CD4-positive, alpha-beta T cell treated with Interleukin-15 for 1 hour (primary cell): ENCODE data around the gene FAAP20.
A peak's percentile ranks its signal among the peaks of the same experiment; 100 is the strongest.
"Not testable (repeated sequence)": the region's sequence is repeated elsewhere in the genome, so short reads cannot be mapped to it uniquely, and the experiment has no call there.

Experiments
- DNase-seq: peaks from one replicate; pipeline ENCODE4 v3.0.0-alpha.2; 2020

FAAP20 gene

DNA sequence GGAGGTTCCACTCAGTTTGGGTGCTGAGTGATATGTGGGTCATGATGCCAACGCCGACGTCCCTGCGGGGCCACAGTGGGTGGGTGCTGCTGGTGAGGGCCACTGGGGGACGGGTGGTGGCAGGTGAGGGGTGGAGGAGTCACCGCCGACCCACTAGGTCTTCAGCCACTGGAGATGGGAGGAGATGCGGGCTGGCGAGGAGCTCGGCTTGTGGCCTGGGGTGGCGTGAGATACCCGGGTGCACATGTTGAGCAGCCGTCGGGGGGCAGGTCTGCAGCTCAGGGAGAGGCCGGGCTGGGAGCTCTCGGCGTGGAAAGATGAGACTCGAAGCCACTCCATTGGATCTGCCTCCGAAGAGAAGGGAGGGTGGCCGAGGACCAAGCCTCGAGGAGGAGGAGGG lies 40.5 kb downstream of the FAAP20 start:
- no peak for DNase-seq

DNA sequence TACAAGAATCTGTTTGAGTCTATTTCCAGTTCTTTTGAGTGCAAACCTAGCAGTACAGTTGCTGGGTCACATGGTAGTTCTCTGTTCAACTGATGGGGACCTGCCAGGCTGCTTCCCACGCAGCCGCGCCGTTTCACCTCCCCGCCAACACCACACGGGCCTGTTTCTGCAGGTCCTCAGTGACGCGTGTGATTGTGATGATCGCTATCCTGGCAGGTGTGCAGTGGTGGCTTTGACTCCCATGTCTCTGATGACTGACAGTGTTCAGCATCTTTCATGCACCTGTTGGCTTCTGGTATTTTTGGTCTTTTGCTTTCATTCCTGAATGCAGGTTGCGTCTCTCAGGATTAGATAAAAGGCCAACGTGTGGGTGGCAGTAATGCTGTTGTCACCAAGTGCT lies 41.6 kb downstream of the FAAP20 start:
- no peak for DNase-seq

- DNase-seq: no peak
Measured at GRCh38 chr1:2151911-2152310, 42.7 kb downstream of the FAAP20 start.

DNA sequence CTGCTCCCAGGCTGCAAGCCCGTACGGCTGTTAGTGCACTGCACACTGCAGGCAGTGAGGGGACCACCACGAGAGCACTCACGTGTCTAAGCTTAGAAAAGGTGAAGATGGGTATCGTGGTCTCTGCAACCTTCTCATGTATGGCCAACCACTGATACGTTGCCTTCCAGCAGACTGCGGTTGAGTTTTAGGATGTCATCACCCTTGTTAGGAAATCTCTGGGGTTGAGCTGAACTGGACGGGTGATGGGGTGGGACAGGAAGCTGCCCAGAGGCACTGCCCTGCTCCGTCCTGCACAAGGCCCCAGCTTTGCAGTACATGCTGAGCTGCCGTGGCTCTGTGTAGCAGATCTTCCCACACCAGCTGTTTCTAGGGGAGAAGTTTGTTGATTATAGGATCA lies 43.3 kb downstream of the FAAP20 start:
- DNase-seq: peak; percentile 67

DNA sequence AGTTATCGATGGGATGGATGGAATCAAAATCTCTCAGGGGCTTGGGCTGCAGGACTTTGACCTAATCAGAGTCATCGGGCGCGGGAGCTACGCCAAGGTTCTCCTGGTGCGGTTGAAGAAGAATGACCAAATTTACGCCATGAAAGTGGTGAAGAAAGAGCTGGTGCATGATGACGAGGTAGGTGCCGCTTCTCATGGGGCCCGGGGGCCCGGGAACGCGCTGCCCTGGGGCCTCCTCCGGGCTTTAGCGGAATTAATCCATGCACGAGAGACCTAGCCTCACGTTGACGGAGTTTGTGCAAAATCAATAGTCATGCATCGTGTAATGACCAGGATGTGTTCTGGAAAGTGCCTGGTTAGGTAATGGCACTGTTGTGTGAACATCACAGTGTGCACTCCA lies 43.8 kb downstream of the FAAP20 start:
- DNase-seq: no peak

GRCh38 chr1:2148691-2149090 lies 45.9 kb downstream of the FAAP20 start:
- peak; percentile 81 for DNase-seq

- not testable (repeated sequence) for DNase-seq
Measured at GRCh38 chr1:2147869-2148268, 46.7 kb downstream of the FAAP20 start.

DNA sequence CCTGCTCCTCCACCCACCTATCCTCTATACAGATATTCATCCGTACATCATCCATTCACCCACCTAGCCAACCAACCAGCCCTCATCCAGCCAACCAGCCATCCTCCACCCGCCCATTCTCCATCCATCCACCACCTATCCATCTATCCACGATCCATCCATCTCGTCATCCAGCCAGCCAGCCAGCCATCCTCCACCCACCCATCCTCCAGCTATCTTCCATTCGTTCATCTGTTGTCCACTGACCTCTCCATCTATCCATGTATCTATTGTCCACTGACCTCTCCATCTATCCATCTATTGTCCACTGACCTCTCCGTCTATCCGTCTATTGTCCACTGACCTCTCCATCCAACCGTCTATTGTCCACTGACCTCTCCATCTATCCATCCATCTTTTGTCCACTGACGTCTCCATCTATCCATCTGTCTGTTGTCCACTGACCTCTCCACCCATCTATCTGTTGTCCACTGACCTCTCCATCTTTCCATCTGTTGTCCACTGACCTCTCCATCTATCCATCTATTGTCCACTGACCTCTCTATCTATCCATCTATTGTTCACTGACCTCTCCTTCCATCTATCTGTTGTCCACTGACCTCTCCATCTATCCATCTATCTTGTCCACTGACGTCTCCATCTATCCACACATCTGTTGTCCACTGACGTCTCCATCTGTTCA lies 47.6 kb downstream of the FAAP20 start:
- DNase-seq: no peak

DNA sequence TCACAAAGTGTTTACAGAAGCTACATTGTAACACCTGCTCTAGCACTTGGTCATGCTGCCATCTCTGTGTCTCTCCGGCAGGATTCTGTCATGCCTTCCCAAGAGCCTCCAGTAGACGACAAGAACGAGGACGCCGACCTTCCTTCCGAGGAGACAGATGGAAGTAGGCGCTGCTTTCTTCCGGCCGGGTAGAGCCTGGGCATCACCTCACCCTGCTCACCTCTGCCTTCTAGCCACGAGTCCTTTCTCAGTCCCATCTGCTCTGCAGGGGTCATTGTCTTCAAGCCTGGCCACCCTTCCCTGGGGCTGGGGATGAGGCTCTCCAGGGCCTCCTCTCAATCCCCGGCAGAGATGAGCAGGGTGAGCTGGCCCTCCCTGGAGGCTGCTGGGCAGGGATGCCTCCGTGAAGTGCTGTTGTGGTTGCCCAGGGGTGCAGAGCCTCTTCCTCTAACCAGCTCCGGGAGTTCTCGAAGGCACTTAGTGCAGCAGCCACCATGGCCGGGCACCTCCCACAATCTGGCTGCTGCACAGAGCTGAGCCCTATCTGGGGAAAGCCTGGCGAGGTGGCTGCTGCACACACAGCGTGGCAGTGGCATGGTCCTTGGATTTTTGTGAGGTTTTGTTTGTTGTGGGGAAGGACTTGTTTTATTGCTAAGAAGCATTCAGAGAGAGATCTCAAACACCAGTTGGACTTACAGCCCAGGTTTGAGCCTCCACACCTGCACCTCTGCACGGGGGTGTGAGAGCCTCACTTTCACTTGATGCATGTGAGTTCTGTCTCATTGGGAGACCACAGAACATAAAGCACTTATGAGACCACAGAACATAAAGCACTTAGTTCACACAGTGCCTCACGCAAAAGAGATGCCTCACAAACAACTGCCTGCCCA lies 48.4 kb downstream of the FAAP20 start:
- no peak for DNase-seq

GRCh38 chr1:2144501-2145090 lies 50.0 kb downstream of the FAAP20 start:
- no peak for DNase-seq

DNA sequence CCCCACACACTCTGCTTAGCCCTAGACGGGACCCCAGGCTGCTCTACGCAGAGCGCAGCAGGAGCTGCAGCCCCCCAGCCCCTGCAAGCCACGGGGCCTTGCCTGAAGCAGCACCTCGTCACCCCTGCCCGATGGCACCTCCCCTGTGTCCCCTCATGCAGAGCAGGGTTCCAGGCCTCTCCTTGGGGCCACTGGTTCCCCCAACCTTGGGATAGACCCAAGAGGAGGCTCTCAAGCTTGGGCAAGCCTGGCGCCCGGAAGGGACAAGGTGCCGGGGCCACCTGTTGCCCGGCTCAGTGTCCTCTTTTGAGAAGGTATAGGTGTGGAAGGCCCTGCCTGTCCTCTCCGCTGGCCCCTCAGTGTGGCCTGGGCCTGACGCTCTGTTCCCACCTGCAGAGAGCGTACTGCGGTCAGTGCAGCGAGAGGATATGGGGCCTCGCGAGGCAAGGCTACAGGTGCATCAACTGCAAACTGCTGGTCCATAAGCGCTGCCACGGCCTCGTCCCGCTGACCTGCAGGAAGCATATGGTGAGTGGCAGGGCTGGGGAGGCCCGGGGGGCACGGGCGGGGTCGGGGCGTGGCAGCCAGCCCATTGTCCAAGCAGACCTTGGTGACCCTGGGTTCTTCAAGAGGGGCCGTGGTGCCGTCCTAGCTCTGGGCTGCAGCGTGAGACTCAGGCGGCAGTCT lies 50.6 kb downstream of the FAAP20 start:
- DNase-seq: no peak

DNA sequence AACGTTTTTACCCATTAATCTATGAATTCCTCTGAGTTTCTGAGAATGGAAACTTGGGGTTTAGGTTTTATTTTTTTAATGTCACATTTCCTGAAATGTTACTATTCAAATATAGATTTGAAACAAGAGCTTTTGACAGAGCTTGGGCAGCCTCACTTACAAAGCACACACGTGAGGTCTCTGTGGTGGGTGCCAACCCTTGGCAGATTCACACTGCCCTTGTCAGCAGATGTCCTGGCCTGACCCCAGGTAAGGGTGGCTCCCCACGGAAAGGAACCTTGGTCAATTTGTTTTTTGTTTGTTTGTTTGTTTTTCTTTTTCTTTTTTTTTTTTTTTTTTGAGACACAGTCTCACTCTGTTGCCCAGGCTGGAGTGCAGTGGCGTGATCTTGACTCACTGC lies 53.5 kb downstream of the FAAP20 start:
- DNase-seq: no peak
